H1 (cell line): ENCODE data around the gene HDAC11. TPM values are rescaled to one million over a fixed set of nuclear protein-coding genes. Genes with fewer than 3 reads are reported as not detected.

Source experiments
- CHD7 ChIP-seq: fragments of 300-600 bp; sonication (generic); IDR thresholded peaks from 2 replicates; pipeline ENCODE4 v1.7.1; 2012; ENCODE audit warnings: low read length, moderate library complexity, mild to moderate bottlenecking, inconsistent platforms; ENCODE audit not compliant: insufficient replicate concordance
- CTBP2 ChIP-seq: IDR thresholded peaks from 2 replicates; pipeline ENCODE4 v1.7.0; 2011; ENCODE audit warnings: borderline replicate concordance, mild to moderate bottlenecking, moderate library complexity, mixed read lengths, low read length; ENCODE audit not compliant: insufficient read depth, insufficient read length
- NANOG ChIP-seq: IDR thresholded peaks from 2 replicates; pipeline ENCODE4 v1.6.1; 2011; ENCODE audit warnings: low read length, low read depth, mild to moderate bottlenecking, inconsistent platforms; ENCODE audit not compliant: insufficient read depth, poor library complexity, severe bottlenecking
- RFX5 ChIP-seq: IDR thresholded peaks from 2 replicates; pipeline ENCODE4 v1.6.1; 2011; ENCODE audit warnings: low read depth, low read length, improper control_type of control experiment, borderline replicate concordance
- SUZ12 ChIP-seq: fragments of 200-600 bp; sonication (generic); IDR thresholded peaks from 2 replicates; pipeline ENCODE4 v1.6.1; 2012; ENCODE audit warnings: mild to moderate bottlenecking, inconsistent platforms, low read length, moderate library complexity, mixed read lengths
- TBP ChIP-seq: IDR thresholded peaks from 2 replicates; pipeline ENCODE4 v1.6.1; 2011; ENCODE audit warnings: low read depth, low read length, improper control_type of control experiment
- TEAD4 ChIP-seq: IDR thresholded peaks from 2 replicates; pipeline ENCODE4 v1.6.1; 2012; ENCODE audit warnings: low read depth, low read length, inconsistent platforms, mixed read lengths
- polyA plus RNA-seq, 7 experiments: library from polyadenylated mRNA; depleted of rRNA in 3 of 7; stranded (reverse) in 5 of 7; unstranded in 2 of 7; fragments of >200 nt in 5 of 7; fragments of 200-250 nt in 2 of 7; gene quantifications; 1 replicate in 5 of 7; 2 replicates in 1 of 7; 4 replicates in 1 of 7; pipeline versions ENCODE4 v1.2.1 to v1.2.3, GENCODE V29; 2011 to 2013; ENCODE audit warnings: missing spikeins in 2 of 7, mixed read lengths in 2 of 7
- total RNA-seq: library from RNA; stranded (reverse); fragmentation: NEBNext Ultra II Directional; extraction: Animal tissue kit (Norgen Biotek cat#: 25700); gene quantifications from 2 replicates; pipeline ENCODE4 v1.2.1, GENCODE V29; 2021

Gene HDAC11
- total and polyA plus RNA-seq, 2 of the 8 experiments (the other 6 are each of a cell fraction or from before 2014, with no cell fraction given): 6.8 to 7.4 TPM

GRCh38 chr3:13501958-13502790 is 22.1 kb downstream of the HDAC11 start (continued):
- TF ChIP-seq RFX5 (no peak), NANOG (no peak), TEAD4 (no peak), CTBP2 (no peak), CHD7 (no peak), SUZ12 (no peak), TBP (no peak)
